ENCODE measurements around the gene NUP50. TPM values are rescaled to one million over a fixed set of nuclear protein-coding genes. Genes with fewer than 3 reads are reported as not detected.

Gene NUP50
- total RNA-seq, 1 experiment from 2014 or later = 134 TPM

GRCh38 chr22:45207533-45207932 is 43.8 kb downstream of the NUP50 start:
- H3K23me2 ChIP-seq (ENCODE audit: insufficient read length, low read depth, low read length, poor library complexity, severe bottlenecking) = no peaks in the 10 kb centered on the region
- no peaks in the 10 kb centered on the region for H3K27me3 ChIP-seq (ENCODE audit: insufficient read depth, low read length)
- H3T11ph ChIP-seq (ENCODE audit: low read length) = no peak overlapping the region
- H3K79me2 ChIP-seq (ENCODE audit: insufficient read depth, low read length) = no peaks in the 10 kb centered on the region
- Mint-ChIP-seq H3K4me3 (no peak overlapping the region), H3K36me3 (ENCODE audit: insufficient read depth in 1 of 3, low read depth in 3 of 3) (peaks cover 3 to 22% (median 11%) of the 10 kb centered on the region in 3 experiments), H3K27me3 (ENCODE audit: low read depth) (no peaks in the 10 kb centered on the region; the same call in 1 of the 2 replicates), H3K9me3 (no peaks in the 10 kb centered on the region), H3K4me1 (peaks cover 10 to 34% of the 10 kb centered on the region in 2 experiments), H3K27ac (no peak overlapping the region)
- H2AK5ac ChIP-seq (ENCODE audit: insufficient read length, low read length) = no peak overlapping the region
- no peak overlapping the region for H2AFZ ChIP-seq (ENCODE audit: low read length)
- no peak overlapping the region for H2BK120ac ChIP-seq (ENCODE audit: low read depth, low read length, poor library complexity, severe bottlenecking)
- no CpG with 5 or more reads among the region's 13 CpGs for WGBS (ENCODE audit: extremely low coverage, insufficient read length, low lambda C conversion rate)
- no peak overlapping the region for H3K18ac ChIP-seq (ENCODE audit: insufficient read length, low read depth, low read length)
- no peak for TF ChIP-seq CTCF (conservative IDR thresholded peaks at IDR 0.05)
- H3K4me1 ChIP-seq (ENCODE audit: insufficient read depth, low read length) = 0 out of 2 replicates have a peak, but pooled peaks cover 2% of the 10 kb centered on the region
- no peak overlapping the region for H3K56ac ChIP-seq (ENCODE audit: insufficient read length, low read depth, low read length)
- H3K23ac ChIP-seq (ENCODE audit: insufficient read length, low read depth, low read length) = no peak overlapping the region
- DNase-seq = no peak
- no peak overlapping the region for H3K14ac ChIP-seq (ENCODE audit: insufficient read depth, low read length)
- no peak overlapping the region for H3K4me2 ChIP-seq (ENCODE audit: insufficient read depth, insufficient read length, low read length)
- no peak overlapping the region for H4K91ac ChIP-seq (ENCODE audit: insufficient read length, low read depth, low read length)
- H3K79me1 ChIP-seq (ENCODE audit: insufficient read depth, low read depth, low read length, poor library complexity, severe bottlenecking) = no peaks in the 10 kb centered on the region
- no peak overlapping the region for H3K9ac ChIP-seq (ENCODE audit: extremely low read depth, insufficient read length, low read length)
- no peak overlapping the region for H4K8ac ChIP-seq (replicated peaks; ENCODE audit: insufficient read length, low read depth, low read length)
- H4K20me1 ChIP-seq (ENCODE audit: control insufficient read depth, insufficient read depth, insufficient read length) = peaks cover 4% of the 10 kb centered on the region
- no peak overlapping the region for H4K5ac ChIP-seq (ENCODE audit: insufficient read length, low read depth, low read length)
- H2BK5ac ChIP-seq (ENCODE audit: insufficient read length, low read length) = no peak overlapping the region
- H2BK12ac ChIP-seq (ENCODE audit: insufficient read length, low read depth, low read length) = no peak overlapping the region
- H2BK15ac ChIP-seq (ENCODE audit: low read depth, low read length) = no peak overlapping the region
- H3K27ac ChIP-seq (ENCODE audit: insufficient read length, low read depth, low read length) = no peak overlapping the region
- no peaks in the 10 kb centered on the region for H3K9me3 ChIP-seq (ENCODE audit: control insufficient read depth, low read depth, low read length)
- H3K4ac ChIP-seq (ENCODE audit: low read depth, low read length) = no peak overlapping the region
- H2BK20ac ChIP-seq (ENCODE audit: low read depth, low read length, poor library complexity, severe bottlenecking) = no peak overlapping the region
